CD8-positive, alpha-beta memory T cell (primary cell): ENCODE results near the gene OSBPL10. TPM values are rescaled to one million over a fixed set of nuclear protein-coding genes. Genes with fewer than 3 reads are reported as not detected.

Source experiments
- CTCF ChIA-PET: fragments of 350-600 bp; sonication (Branson Sonifier 250); formaldehyde crosslinking; loops from one replicate; lab custom pipeline; 2021; ENCODE audit warnings: antibody characterized with exemption; lab: Charles Lee
- POLR2A ChIA-PET: fragments of 350-600 bp; sonication (Branson Sonifier 250); formaldehyde crosslinking; loops from one replicate; lab custom pipeline; 2021; ENCODE audit warnings: antibody characterized with exemption; lab: Charles Lee
- DNase-seq, 5 donors: peaks; one replicate each; pipeline versions ENCODE4 v3.0.0 to v3.0.0-alpha.2; 2020 to 2022; ENCODE audit warnings: mixed read lengths in 1 of 5
- H3K27ac ChIP-seq: one replicate; pipeline ENCODE4 v1.7.0; 2013; ENCODE audit warnings: low read depth, mild to moderate bottlenecking, low read length, moderate library complexity
- H3K27me3 ChIP-seq: 2 replicates; pipeline ENCODE4 v1.7.0; 2013; ENCODE audit warnings: low read length, mild to moderate bottlenecking; ENCODE audit not compliant: insufficient read depth, poor library complexity, severe bottlenecking
- H3K36me3 ChIP-seq: 2 replicates; pipeline ENCODE4 v1.7.0; 2013; ENCODE audit warnings: mild to moderate bottlenecking, low read length, moderate library complexity; ENCODE audit not compliant: insufficient read depth
- H3K4me1 ChIP-seq: 2 replicates; pipeline ENCODE4 v1.7.0; 2013; ENCODE audit warnings: mild to moderate bottlenecking, low read length, moderate library complexity; ENCODE audit not compliant: insufficient read depth
- H3K4me3 ChIP-seq: 2 replicates; pipeline ENCODE4 v1.7.0; 2013; ENCODE audit warnings: mild to moderate bottlenecking, low read length
- H3K9me3 ChIP-seq: 2 replicates; pipeline ENCODE4 v1.7.0; 2013; ENCODE audit warnings: mild to moderate bottlenecking, low read length
- H3K27ac Mint-ChIP-seq, 8 donors: one replicate each; pipeline ENCODE4 v1.8.0; 2020 to 2021; ENCODE audit warnings: mixed read lengths in 8 of 8, mild to moderate bottlenecking in 6 of 8, inconsistent platforms in 3 of 8, moderate library complexity in 3 of 8
- H3K27me3 Mint-ChIP-seq, 2 donors: one replicate each; pipeline ENCODE4 v1.8.0; 2020 to 2021; ENCODE audit warnings: mixed read lengths in 2 of 2, mild to moderate bottlenecking in 1 of 2, moderate library complexity in 1 of 2
- H3K36me3 Mint-ChIP-seq, 3 donors: one replicate each; pipeline ENCODE4 v1.8.0; 2020 to 2021; ENCODE audit warnings: mixed read lengths in 3 of 3, inconsistent platforms in 1 of 3, mild to moderate bottlenecking in 1 of 3
- H3K4me1 Mint-ChIP-seq, 3 donors: one replicate each; pipeline ENCODE4 v1.8.0; 2020 to 2021; ENCODE audit warnings: mixed read lengths in 3 of 3, inconsistent platforms in 1 of 3, mild to moderate bottlenecking in 1 of 3
- H3K4me3 Mint-ChIP-seq, 7 donors: one replicate each; pipeline ENCODE4 v1.8.0; 2020 to 2021; ENCODE audit warnings: mixed read lengths in 7 of 7, mild to moderate bottlenecking in 6 of 7, moderate library complexity in 4 of 7, inconsistent platforms in 2 of 7
- H3K9me3 Mint-ChIP-seq, 5 donors: one replicate each; pipeline ENCODE4 v1.8.0; 2020 to 2022; ENCODE audit warnings: mixed read lengths in 5 of 5, mild to moderate bottlenecking in 3 of 5, moderate library complexity in 2 of 5, inconsistent platforms in 1 of 5
- polyA plus RNA-seq: library from polyadenylated mRNA; unstranded; fragments of 300-500 nt; fragmentation: Illumina TruSeq; gene quantifications from one replicate; pipeline ENCODE4 v1.2.3, GENCODE V29; 2021
- total RNA-seq, 2 experiments: library from RNA; stranded (reverse); gene quantifications; one replicate each; pipeline ENCODE4 v1.2.3, GENCODE V29; 2021

The OSBPL10 gene
- total and polyA plus RNA-seq, 3 experiments from 2014 or later, result 0.12 to 3.0 (median 2.6) TPM

GRCh38 chr3:31815006-31815405 lies 166.1 kb downstream of the OSBPL10 start:
- no peak overlapping the region for H3K27ac ChIP-seq
- no peak overlapping the region for H3K27ac Mint-ChIP-seq
- H3K9me3 Mint-ChIP-seq, result no peaks in the 10 kb centered on the region
- DNase-seq, result no peak
- H3K9me3 ChIP-seq, result no peaks in the 10 kb centered on the region
- peaks cover 10 to 14% of the 10 kb centered on the region in 2 donors for H3K27me3 Mint-ChIP-seq
- no peaks in the 10 kb centered on the region for H3K27me3 ChIP-seq
- no peak overlapping the region for H3K4me3 ChIP-seq
- H3K4me3 Mint-ChIP-seq, result no peak overlapping the region
- CTCF ChIA-PET, result no interaction called here
- H3K36me3 Mint-ChIP-seq, result no peaks in the 10 kb centered on the region
- H3K4me1 Mint-ChIP-seq, result peaks cover 0 to 9% (median 0%) of the 10 kb centered on the region in 3 donors
- H3K36me3 ChIP-seq, result no peaks in the 10 kb centered on the region
- POLR2A ChIA-PET, result no interaction called here
- H3K4me1 ChIP-seq, result peaks cover 18% of the 10 kb centered on the region

GRCh38 chr3:31813686-31814085 lies 167.4 kb downstream of the OSBPL10 start:
- CTCF ChIA-PET, result no interaction called here
- POLR2A ChIA-PET, result no interaction called here
- no peaks in the 10 kb centered on the region for H3K36me3 Mint-ChIP-seq
- Histone ChIP-seq H3K9me3 (no peaks in the 10 kb centered on the region), H3K36me3 (no peaks in the 10 kb centered on the region), H3K4me3 (no peak overlapping the region), H3K27ac (no peak overlapping the region), H3K27me3 (no peaks in the 10 kb centered on the region), H3K4me1 (peaks cover 18% of the 10 kb centered on the region)
- H3K27ac Mint-ChIP-seq, result no peak overlapping the region
- no peak overlapping the region for H3K4me3 Mint-ChIP-seq
- DNase-seq, result no peak
- H3K4me1 Mint-ChIP-seq, result peaks cover 0 to 9% (median 0%) of the 10 kb centered on the region in 3 donors
- H3K9me3 Mint-ChIP-seq, result no peaks in the 10 kb centered on the region
- H3K27me3 Mint-ChIP-seq, result peaks cover 4 to 11% of the 10 kb centered on the region in 2 donors

GRCh38 chr3:31813197-31813596 lies 167.9 kb downstream of the OSBPL10 start:
- Histone ChIP-seq H3K36me3 (no peaks in the 10 kb centered on the region), H3K27ac (no peak overlapping the region), H3K27me3 (no peaks in the 10 kb centered on the region), H3K9me3 (no peaks in the 10 kb centered on the region), H3K4me1 (peaks cover 18% of the 10 kb centered on the region), H3K4me3 (no peak overlapping the region)
- POLR2A ChIA-PET, result no interaction called here
- Mint-ChIP-seq H3K4me3 (no peak overlapping the region), H3K4me1 (peaks cover 0 to 9% (median 0%) of the 10 kb centered on the region in 3 donors), H3K9me3 (no peaks in the 10 kb centered on the region), H3K27me3 (peaks cover 3 to 9% of the 10 kb centered on the region in 2 donors), H3K36me3 (no peaks in the 10 kb centered on the region), H3K27ac (no peak overlapping the region)
- DNase-seq, result no peak
- CTCF ChIA-PET, result no interaction called here

GRCh38 chr3:31810991-31811433 lies 170.1 kb downstream of the OSBPL10 start:
- CTCF ChIA-PET, result no interaction called here
- Histone ChIP-seq H3K27me3 (no peaks in the 10 kb centered on the region), H3K4me3 (no peak overlapping the region), H3K4me1 (peaks cover 9% of the 10 kb centered on the region), H3K27ac (no peak overlapping the region), H3K9me3 (no peaks in the 10 kb centered on the region), H3K36me3 (no peaks in the 10 kb centered on the region)
- H3K27ac Mint-ChIP-seq, result no peak overlapping the region
- no peak for DNase-seq
- POLR2A ChIA-PET, result no interaction called here
- no peaks in the 10 kb centered on the region for H3K36me3 Mint-ChIP-seq
- H3K4me3 Mint-ChIP-seq, result no peak overlapping the region
- H3K27me3 Mint-ChIP-seq, result peaks cover 1 to 19% of the 10 kb centered on the region in 2 donors
- peaks cover 0 to 6% (median 0%) of the 10 kb centered on the region in 3 donors for H3K4me1 Mint-ChIP-seq
- H3K9me3 Mint-ChIP-seq, result no peaks in the 10 kb centered on the region

GRCh38 chr3:31808143-31808720 lies 172.8 kb downstream of the OSBPL10 start:
- ChIA-PET CTCF (no interaction called here), POLR2A (no interaction called here)
- no peaks in the 10 kb centered on the region for H3K4me1 Mint-ChIP-seq
- Histone ChIP-seq H3K4me3 (no peak overlapping the region), H3K9me3 (no peaks in the 10 kb centered on the region), H3K4me1 (no peaks in the 10 kb centered on the region), H3K36me3 (no peaks in the 10 kb centered on the region), H3K27me3 (no peaks in the 10 kb centered on the region), H3K27ac (no peak overlapping the region)
- peaks cover 3 to 15% of the 10 kb centered on the region in 2 donors for H3K27me3 Mint-ChIP-seq
- H3K36me3 Mint-ChIP-seq, result no peaks in the 10 kb centered on the region
- H3K4me3 Mint-ChIP-seq, result no peak overlapping the region
- DNase-seq, result no peak
- no peaks in the 10 kb centered on the region for H3K9me3 Mint-ChIP-seq
- H3K27ac Mint-ChIP-seq, result no peak overlapping the region

GRCh38 chr3:31804251-31805051 lies 176.6 kb downstream of the OSBPL10 start:
- Mint-ChIP-seq H3K36me3 (no peaks in the 10 kb centered on the region), H3K9me3 (no peaks in the 10 kb centered on the region), H3K4me1 (no peaks in the 10 kb centered on the region), H3K4me3 (no peak overlapping the region), H3K27ac (no peak overlapping the region), H3K27me3 (peaks cover 2 to 12% of the 10 kb centered on the region in 2 donors)
- Histone ChIP-seq H3K27ac (no peak overlapping the region), H3K9me3 (no peaks in the 10 kb centered on the region), H3K4me3 (no peak overlapping the region), H3K27me3 (no peaks in the 10 kb centered on the region), H3K36me3 (no peaks in the 10 kb centered on the region), H3K4me1 (no peaks in the 10 kb centered on the region)
- POLR2A ChIA-PET, result no interaction called here
- DNase-seq, result no peak
- CTCF ChIA-PET, result no interaction called here

- ChIA-PET POLR2A (interaction anchor here (0.6 kb wide), 1 partner anchor 268 kb away, joined by 4 read pairs; no protein-coding TSS in a partner anchor), CTCF (interaction anchor here (0.6 kb wide), 1 partner anchor 707 kb away, joined by 3 read pairs; no protein-coding TSS in a partner anchor)
- H3K4me3 Mint-ChIP-seq, result no peak overlapping the region
- Histone ChIP-seq H3K9me3 (no peaks in the 10 kb centered on the region), H3K4me1 (no peaks in the 10 kb centered on the region), H3K36me3 (no peaks in the 10 kb centered on the region), H3K27me3 (no peaks in the 10 kb centered on the region), H3K27ac (no peak overlapping the region), H3K4me3 (no peak overlapping the region)
- no peak overlapping the region for H3K27ac Mint-ChIP-seq
- DNase-seq, result no peak
- peaks cover 2 to 12% of the 10 kb centered on the region in 2 donors for H3K27me3 Mint-ChIP-seq
- no peaks in the 10 kb centered on the region for H3K9me3 Mint-ChIP-seq
- H3K36me3 Mint-ChIP-seq, result no peaks in the 10 kb centered on the region
- no peaks in the 10 kb centered on the region for H3K4me1 Mint-ChIP-seq
Measured at GRCh38 chr3:31802981-31803740, 177.9 kb downstream of the OSBPL10 start.

GRCh38 chr3:31800436-31800835 lies 180.6 kb downstream of the OSBPL10 start:
- H3K4me3 Mint-ChIP-seq, result no peak overlapping the region
- no peak overlapping the region for H3K4me3 ChIP-seq
- no peaks in the 10 kb centered on the region for H3K27me3 ChIP-seq
- H3K9me3 Mint-ChIP-seq, result no peaks in the 10 kb centered on the region
- H3K36me3 Mint-ChIP-seq, result no peaks in the 10 kb centered on the region
- ChIA-PET CTCF (no interaction called here), POLR2A (no interaction called here)
- H3K4me1 ChIP-seq, result no peaks in the 10 kb centered on the region
- H3K9me3 ChIP-seq, result no peaks in the 10 kb centered on the region
- no peaks in the 10 kb centered on the region for H3K36me3 ChIP-seq
- DNase-seq, result no peak
- no peak overlapping the region for H3K27ac ChIP-seq
- no peaks in the 10 kb centered on the region for H3K4me1 Mint-ChIP-seq
- no peak overlapping the region for H3K27ac Mint-ChIP-seq
- H3K27me3 Mint-ChIP-seq, result peaks cover 2 to 4% of the 10 kb centered on the region in 2 donors
